CD4-positive, alpha-beta T cell treated with Interleukin-10 for 1 hour (primary cell): Measurements from ENCODE around the gene MORC2.
A peak's percentile ranks its signal among the peaks of the same experiment; 100 is the strongest.

Experiments
- DNase-seq: peaks from one replicate; pipeline ENCODE4 v3.0.0-alpha.2; 2020

MORC2 gene

GRCh38 chr22:30948930-30949342 is 19.6 kb downstream of the MORC2 start:
- DNase-seq, result no peak

DNA sequence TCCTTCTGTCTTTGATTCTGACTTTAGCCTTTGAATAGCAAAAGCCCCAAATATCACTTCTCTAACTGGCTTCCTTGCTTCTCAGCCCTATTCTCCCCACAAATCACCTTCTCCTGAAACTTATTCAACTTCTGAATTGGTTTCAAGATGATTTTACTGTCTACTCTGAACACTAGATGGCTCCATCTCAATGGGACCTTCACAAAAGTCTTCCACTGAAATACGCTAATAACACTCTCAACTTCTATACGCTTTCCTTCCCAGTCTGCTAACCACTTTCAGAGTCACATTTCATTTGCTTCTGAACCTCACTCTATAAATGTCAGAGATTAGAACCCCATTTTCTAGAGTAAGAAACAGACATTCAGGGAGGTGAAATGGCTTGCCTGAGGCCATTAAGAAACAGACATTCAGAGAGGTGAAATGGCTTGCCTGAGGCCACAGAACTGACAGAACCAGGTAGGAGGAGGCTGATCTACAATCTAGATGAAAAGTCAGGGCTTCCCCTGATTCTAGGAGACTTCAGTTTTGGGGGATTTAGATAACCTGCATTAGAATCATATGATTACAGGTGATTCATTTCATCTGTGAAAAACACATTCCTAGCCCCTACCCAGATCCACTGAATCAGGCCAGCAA is 20.6 kb downstream of the MORC2 start:
- DNase-seq, result peak; percentile 46

DNA sequence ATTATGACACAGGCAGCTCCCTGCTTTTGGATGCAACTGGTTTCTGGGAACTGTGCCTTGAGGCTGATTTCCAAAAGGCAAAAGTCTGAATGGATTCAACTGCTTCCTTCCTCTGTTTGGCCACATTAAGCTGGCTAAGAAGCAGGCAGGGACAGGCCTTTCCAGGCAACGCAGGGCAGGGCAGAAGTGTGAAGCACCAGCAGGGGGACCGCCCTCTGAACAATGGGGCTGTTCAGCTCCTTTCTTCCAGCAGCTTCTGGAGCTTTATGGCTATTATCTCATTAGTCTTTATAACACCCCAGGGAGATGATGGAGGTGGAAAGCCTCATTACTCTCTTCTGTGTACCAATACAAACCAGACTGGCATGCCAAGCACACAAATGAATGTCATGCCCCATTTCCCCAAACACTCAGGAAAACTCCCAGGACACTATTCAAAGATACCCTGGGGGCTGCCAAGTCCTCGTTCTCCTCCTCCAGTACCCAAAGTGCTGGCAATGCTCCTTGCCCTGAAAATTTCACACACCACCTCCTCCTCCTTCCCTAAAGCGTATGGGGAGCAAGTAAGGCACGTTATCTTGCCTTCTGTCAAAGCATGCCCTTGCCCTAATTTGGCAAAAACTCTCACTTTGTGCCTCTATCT is 21.3 kb downstream of the MORC2 start:
- no peak for DNase-seq

DNA sequence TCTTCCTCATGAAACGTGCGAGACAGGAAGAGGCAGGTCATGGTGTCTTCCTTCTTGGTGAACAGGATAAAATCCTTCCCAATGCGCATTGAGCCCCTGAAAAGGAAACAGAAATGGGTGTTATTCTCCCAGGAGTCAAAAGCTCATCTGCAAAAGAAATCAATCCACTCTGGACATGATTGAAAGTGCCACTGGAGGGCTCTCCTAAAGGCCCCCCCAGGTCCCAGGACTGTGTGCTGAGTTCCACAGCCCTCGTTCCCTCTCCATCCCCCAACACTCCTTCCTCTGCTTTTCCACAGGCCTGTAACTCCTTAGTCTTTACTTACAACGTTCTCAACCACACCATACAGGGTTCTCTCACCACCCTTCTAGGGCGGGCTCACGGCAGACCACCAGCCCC is 22.2 kb downstream of the MORC2 start:
- no peak for DNase-seq

- no peak for DNase-seq
Measured at GRCh38 chr22:30945653-30946052, 22.9 kb downstream of the MORC2 start.

GRCh38 chr22:30944986-30945385 is 23.6 kb downstream of the MORC2 start:
- DNase-seq, result no peak

- DNase-seq, result peak; percentile 67
Measured at GRCh38 chr22:30943368-30943767, 25.2 kb downstream of the MORC2 start.

DNA sequence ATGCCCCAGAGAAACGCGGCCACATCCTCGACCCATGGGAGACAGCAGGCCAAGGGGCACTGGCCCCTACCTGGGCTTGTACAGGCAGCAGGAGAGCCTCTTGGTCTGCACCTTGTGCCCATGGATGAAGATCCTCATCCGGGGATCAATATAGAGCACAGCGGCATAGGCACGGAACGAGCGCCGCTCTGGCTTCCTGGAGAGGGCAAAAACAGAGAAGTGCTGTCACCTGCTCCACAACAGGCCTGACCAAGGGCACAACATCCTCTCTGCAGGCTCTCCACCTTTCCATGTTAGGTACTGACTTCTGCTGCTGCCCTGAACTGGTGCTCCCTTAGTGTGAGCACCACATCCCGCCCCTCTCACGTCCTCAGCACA is 27.2 kb downstream of the MORC2 start:
- no peak for DNase-seq

DNA sequence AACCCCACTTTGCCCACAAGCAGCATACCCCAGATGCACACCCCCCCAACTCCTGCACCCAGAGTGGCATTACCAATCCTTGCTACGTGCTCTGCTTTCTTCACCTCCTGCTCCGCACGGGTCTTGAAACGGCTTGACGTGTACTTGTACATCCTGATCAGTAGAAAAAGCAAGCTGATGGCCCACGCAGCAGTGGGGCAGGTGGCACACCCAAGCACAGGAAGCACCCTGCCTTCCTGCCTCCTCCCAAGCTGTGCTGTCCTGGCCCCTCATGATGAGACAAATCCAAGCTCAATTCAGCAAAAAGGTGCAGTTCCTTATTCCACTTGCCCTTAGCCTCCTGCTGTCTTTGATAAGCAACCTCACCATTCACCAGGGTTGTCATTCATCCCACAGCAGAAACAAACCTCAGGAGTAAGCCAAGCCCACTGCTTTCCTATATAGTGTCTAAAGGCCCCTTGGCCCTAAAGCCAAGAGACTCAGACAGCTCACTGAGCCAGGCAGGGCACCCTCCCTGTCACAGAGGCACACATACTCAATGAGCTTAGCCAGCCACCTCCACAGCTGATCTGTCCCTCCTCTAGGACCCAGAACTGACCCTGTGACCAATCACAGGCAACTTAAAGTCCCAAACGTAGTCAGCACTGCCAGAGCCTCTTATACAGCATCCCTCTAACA is 27.8 kb downstream of the MORC2 start:
- peak; percentile 53 for DNase-seq

DNA sequence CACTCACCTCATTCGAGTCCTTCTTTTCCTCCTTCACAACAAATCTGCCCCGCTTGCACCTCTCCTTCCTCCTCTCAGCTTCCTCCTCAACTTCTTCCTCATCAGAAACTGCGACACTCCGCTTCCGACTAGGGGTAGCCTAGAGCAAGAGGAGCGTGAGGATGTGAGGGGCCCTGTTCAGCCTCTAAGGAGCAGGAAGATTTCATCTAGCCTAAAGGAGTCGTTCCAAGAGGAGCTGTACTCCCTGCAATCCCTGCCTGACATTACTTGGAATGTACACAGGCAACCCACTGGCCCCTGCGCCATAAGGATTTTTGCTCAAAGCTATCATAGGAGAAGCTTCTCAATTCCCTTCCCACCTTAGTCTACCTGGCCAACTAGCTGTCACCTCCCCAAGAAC is 34.5 kb downstream of the MORC2 start:
- DNase-seq, result no peak

DNA sequence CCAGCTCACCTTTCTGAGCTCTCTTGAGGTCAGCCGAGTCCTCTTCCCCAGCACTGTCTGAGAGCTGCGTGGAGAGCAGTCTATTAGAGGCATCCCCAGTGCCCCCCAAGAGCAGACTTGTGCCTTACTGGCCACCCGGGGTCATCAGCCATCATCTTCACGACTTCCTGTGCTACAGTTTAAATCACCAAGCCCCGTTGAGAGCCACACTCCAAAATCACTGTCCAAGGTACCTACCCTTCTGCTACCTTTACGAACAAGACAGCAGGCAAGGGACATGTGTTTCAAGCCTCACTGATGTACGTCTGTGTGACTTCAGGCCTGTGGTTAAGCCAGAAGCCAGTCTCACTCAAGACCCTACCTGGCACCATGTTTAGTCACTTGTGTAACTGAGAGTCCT is 35.1 kb downstream of the MORC2 start:
- DNase-seq, result no peak

DNA sequence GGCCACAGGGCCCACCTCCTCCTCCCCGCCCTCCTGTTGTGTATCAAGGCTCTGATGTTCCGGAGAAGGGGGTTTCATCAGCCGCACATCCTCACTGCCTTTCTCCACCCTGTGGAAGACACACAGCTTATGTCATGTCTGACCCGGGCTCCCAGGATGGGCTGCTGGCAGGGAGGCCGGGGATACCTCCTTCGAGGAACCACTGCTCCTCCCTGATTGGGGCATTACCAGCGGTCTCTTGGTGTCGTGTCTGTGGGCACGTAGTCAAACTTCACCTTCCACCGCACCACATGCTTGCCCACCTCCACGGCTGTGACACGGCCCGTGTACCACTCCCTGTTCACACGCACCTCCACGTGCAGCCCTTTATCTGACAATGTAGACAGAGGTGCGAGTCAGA is 35.9 kb downstream of the MORC2 start:
- DNase-seq, result no peak

- no peak for DNase-seq
Measured at GRCh38 chr22:30931541-30932300, 36.9 kb downstream of the MORC2 start.

DNA sequence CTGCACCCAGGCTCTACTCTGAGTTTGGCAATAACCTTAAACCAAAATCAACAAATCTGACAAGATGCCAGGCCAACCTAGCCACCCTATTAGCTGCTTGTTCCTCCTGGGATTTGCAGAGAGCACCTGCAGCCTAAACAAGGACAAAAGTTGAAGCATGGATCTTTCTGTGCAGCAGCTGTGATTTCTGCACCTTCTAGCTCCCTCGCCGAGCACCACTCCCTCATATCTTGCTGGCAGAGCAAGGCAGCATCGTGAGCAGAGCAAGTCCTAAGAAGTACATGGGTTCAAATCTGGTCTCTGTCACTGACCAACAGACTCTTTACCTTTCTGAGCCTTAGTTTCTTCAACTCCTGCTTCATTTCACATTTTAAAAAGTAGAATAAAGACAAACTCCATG is 38.3 kb downstream of the MORC2 start:
- DNase-seq, result no peak

- no peak for DNase-seq
Measured at GRCh38 chr22:30928401-30928800, 40.2 kb downstream of the MORC2 start.

GRCh38 chr22:30927806-30928205 is 40.8 kb downstream of the MORC2 start:
- no peak for DNase-seq

DNA sequence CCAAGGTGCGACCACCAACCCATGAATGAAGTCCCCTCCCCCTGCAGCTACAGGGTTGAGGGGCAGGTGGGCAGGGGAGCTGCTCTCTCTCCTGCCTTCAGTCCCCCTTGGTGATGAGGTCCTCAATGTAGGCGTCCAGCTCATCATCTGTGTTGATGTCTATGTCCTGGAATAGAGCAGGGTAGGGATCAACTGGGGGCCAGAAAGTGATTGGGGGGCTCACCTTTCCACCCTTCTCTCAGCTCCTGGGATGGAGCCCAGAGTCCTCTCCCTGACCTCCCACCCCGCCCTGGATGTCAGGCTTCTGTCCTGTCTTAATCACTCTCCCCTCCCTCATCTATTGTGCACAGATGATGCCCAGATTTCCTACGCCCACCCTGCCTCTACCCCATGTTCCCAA is 41.9 kb downstream of the MORC2 start:
- DNase-seq, result no peak

DNA sequence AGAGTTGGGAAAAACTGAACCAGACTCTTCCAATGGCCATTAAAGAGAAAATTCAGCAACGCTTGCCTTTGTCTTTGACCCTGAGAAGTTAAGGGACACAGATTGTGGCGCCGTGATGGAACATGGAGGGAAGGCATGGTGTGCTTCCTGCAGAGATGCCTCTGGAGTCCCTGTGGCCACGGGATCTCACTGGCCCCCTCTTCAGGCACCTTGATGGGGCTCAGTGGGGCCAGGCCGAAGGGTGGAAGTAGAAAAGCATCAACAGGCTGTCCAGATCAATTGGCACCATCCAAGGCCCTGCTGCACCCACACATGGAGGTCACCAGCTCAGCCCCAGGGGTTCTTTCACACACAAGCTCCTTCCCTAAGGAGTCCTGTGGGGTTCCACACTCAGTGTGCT is 42.9 kb downstream of the MORC2 start:
- DNase-seq, result no peak

DNA sequence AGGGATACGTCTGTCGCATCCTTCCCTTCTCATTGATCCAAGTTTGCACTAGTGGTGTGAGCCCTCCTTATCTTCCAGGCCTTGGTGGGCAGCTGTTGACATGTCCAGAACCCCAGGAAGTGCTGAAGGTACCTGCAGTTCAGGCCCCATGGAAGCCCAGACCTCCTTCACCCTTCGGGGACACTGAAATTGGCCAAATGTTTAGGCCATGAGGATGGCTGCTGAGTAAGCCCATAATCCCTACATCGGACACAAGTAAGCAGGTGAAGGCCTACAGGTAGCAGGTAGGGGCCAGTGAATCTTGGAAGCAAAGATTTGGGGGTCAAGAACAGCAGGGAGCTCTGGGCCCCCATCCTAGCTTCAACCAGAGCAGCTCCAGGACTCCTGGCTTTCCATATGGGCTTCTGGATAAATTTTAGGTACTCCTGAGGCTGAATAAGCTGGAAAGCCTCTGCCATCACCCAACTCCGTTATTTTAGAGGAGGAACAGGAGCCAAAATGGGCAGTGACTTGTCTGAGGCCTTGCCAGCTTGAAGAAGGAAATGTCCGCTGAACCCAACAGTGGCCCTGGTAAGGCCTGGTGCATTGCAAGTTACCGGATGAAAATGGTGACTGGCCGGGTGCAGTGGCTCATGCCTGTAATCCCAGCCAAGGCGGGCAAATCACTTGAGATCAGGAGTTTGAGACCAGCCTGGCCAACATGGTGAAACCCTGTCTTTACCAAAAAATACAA is 45.2 kb downstream of the MORC2 start:
- no peak for DNase-seq

DNA sequence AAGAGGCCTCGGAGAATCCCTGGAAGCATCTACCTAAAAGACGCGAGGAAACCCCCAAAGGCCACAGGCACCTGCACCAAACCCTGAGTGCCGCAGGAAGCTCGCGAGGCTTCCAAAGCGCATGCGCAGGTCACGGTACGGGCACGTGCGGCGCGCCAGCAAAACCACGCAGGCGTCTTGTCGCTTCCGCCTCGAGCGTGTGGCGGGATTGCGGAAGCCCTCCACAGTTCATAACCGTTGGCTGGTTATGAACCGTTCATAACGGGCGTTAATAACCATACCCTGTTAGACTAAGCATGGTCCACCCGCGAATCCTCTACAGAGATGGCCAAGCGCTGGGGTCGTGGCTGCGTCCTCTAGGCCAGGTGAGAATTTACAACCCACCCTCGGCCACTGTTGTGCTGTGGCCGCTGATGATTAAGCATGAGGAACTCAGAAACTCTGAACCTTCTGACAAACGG is 46.4 kb downstream of the MORC2 start:
- DNase-seq, result peak; percentile 88

GRCh38 chr22:30921108-30921507 is 47.5 kb downstream of the MORC2 start:
- no peak for DNase-seq

GRCh38 chr22:30920407-30920806 is 48.2 kb downstream of the MORC2 start:
- peak; percentile 85 for DNase-seq

- DNase-seq, result no peak
Measured at GRCh38 chr22:30919973-30920372, 48.6 kb downstream of the MORC2 start.
